HepG2 (cell line): Measurements from ENCODE around the gene AQP6. TPM values are rescaled to one million over a fixed set of nuclear protein-coding genes. Genes with fewer than 3 reads are reported as not detected.

ENCODE experiments used
- ATRX ChIP-seq: sonication (generic); formaldehyde crosslinking; IDR thresholded peaks from 2 replicates; pipeline ENCODE4 v1.4.0; 2020; ENCODE audit warnings: missing genetic modification reagents, borderline replicate concordance
- BHLHE40 ChIP-seq: IDR thresholded peaks from 2 replicates; pipeline ENCODE4 v1.6.1; 2011; ENCODE audit warnings: low read length, improper control_type of control experiment
- CREB1 ChIP-seq, 2 experiments: fragments of 450-650 bp in 1 of 2; IDR thresholded peaks; 2 replicates each; pipeline ENCODE4 v1.6.1; 2016 to 2017; ENCODE audit warnings: control low read depth in 1 of 2, mild to moderate bottlenecking in 1 of 2, missing compliant biosample characterization in 1 of 2, missing genetic modification characterization in 1 of 2
- EP300 ChIP-seq, 3 experiments: sonication (generic) in 1 of 3; formaldehyde crosslinking in 1 of 3; IDR thresholded peaks; 2 replicates each; pipeline versions ENCODE4 v1.5.1 to v1.6.1; 2011 to 2020; ENCODE audit warnings: low read depth in 2 of 3, low read length in 2 of 3, borderline replicate concordance in 1 of 3, improper control_type of control experiment in 1 of 3, mild to moderate bottlenecking in 1 of 3, missing genetic modification reagents in 1 of 3, moderate library complexity in 1 of 3
- FOXP1 ChIP-seq, 2 experiments: fragments of 450-650 bp in 1 of 2; IDR thresholded peaks; 2 replicates each; pipeline ENCODE4 v1.6.1; 2017 to 2018; ENCODE audit warnings: antibody characterized with exemption in 1 of 2
- GFI1 ChIP-seq: sonication (generic); formaldehyde crosslinking; IDR thresholded peaks from 2 replicates; pipeline ENCODE4 v1.5.0; 2020; ENCODE audit warnings: missing genetic modification reagents, mild to moderate bottlenecking, borderline replicate concordance
- NCOR1 ChIP-seq: fragments of 200-600 bp; sonication (generic); IDR thresholded peaks from 2 replicates; pipeline ENCODE4 v1.7.0; 2017; ENCODE audit warnings: antibody characterized with exemption, low read length, borderline replicate concordance
- ONECUT2 ChIP-seq: sonication (generic); formaldehyde crosslinking; IDR thresholded peaks from 2 replicates; pipeline ENCODE4 v1.4.0; 2020; ENCODE audit warnings: missing genetic modification reagents
- PAXIP1 ChIP-seq: sonication (generic); formaldehyde crosslinking; conservative IDR thresholded peaks from 2 replicates; pipeline ENCODE4 v1.4.0; 2020; ENCODE audit warnings: mild to moderate bottlenecking, missing genetic modification reagents, moderate library complexity
- RARA ChIP-seq: IDR thresholded peaks from 2 replicates; pipeline ENCODE4 v1.6.1; 2016; ENCODE audit warnings: missing genetic modification reagents, missing compliant biosample characterization
- SIX1 ChIP-seq: sonication (generic); formaldehyde crosslinking; IDR thresholded peaks from 2 replicates; pipeline ENCODE4 v1.4.0; 2020; ENCODE audit warnings: missing genetic modification reagents, borderline replicate concordance
- SOX6 ChIP-seq, 2 experiments: fragments of 450-650 bp in 1 of 2; sonication (generic) in 1 of 2; formaldehyde crosslinking in 1 of 2; IDR thresholded peaks; 2 replicates each; pipeline versions ENCODE4 v1.4.0 to v1.6.1; 2017 to 2020; ENCODE audit warnings: antibody characterized with exemption in 1 of 2, mild to moderate bottlenecking in 1 of 2, missing genetic modification reagents in 1 of 2
- TCF7 ChIP-seq: sonication (generic); IDR thresholded peaks from 2 replicates; pipeline ENCODE4 v1.6.1; 2016; ENCODE audit warnings: antibody characterized with exemption, low read depth
- ZBTB25 ChIP-seq: IDR thresholded peaks from 2 replicates; pipeline ENCODE4 v1.6.1; 2018; ENCODE audit warnings: missing genetic modification reagents
- ZNF12 ChIP-seq: sonication (generic); formaldehyde crosslinking; IDR thresholded peaks from 2 replicates; pipeline ENCODE4 v1.5.0; 2020; ENCODE audit warnings: missing genetic modification reagents
- ZNF263 ChIP-seq: sonication (generic); formaldehyde crosslinking; IDR thresholded peaks from 2 replicates; pipeline ENCODE4 v1.4.0; 2020; ENCODE audit warnings: missing genetic modification reagents
- ZNF3 ChIP-seq: IDR thresholded peaks from 2 replicates; pipeline ENCODE4 v1.7.0; 2017; ENCODE audit warnings: inconsistent platforms
- ZNF768 ChIP-seq: sonication (generic); formaldehyde crosslinking; IDR thresholded peaks from 2 replicates; pipeline ENCODE4 v1.4.0; 2020; ENCODE audit warnings: missing genetic modification reagents
- ZNF770 ChIP-seq: sonication (generic); formaldehyde crosslinking; IDR thresholded peaks from 2 replicates; pipeline ENCODE4 v1.5.0; 2020; ENCODE audit warnings: mild to moderate bottlenecking, missing genetic modification reagents
- ZNF891 ChIP-seq: sonication (generic); formaldehyde crosslinking; IDR thresholded peaks from 2 replicates; pipeline ENCODE4 v1.5.0; 2020; ENCODE audit warnings: mild to moderate bottlenecking, missing genetic modification reagents
- polyA plus RNA-seq, 8 experiments: library from polyadenylated mRNA; depleted of rRNA in 3 of 8; stranded (reverse) in 7 of 8; unstranded in 1 of 8; fragments of >200 nt; fragmentation: Illumina TruSeq in 4 of 8; extraction: Trizol in 4 of 8; gene quantifications; 2 replicates each; pipeline versions ENCODE4 v1.2.1 to v1.2.3, GENCODE V29; 2011 to 2016; ENCODE audit warnings: low read depth in 4 of 8, missing spikeins in 1 of 8, mixed read lengths in 1 of 8; ENCODE audit not compliant: insufficient read depth in 1 of 8
- total RNA-seq, 5 experiments: library from RNA; depleted of rRNA; stranded (reverse); fragments of >200 nt; fragmentation: Illumina TruSeq; extraction: Trizol; gene quantifications; 2 replicates each; pipeline ENCODE4 v1.2.3, GENCODE V29; 2016; ENCODE audit warnings: low read depth in 1 of 5

AQP6 gene
- total and polyA plus RNA-seq, 2 of the 13 experiments (the other 11 are each of a cell fraction or from before 2014, with no cell fraction given): 0.32 to 1.3 TPM

- TF ChIP-seq BHLHE40: no peak
- no peak for TF ChIP-seq ZNF768 (CRISPR knock-in tag)
- TF ChIP-seq ZNF891 (CRISPR knock-in tag): no peak
- TF ChIP-seq ZBTB25: no peak
- no peak for TF ChIP-seq SOX6 (IDR thresholded peaks at IDR 0.05)
- peak; percentile 47; the same call in 1 of the 2 replicates for TF ChIP-seq SOX6 (CRISPR knock-in tag; IDR thresholded peaks at IDR 0.05)
- no peak for TF ChIP-seq CREB1 (IDR thresholded peaks at IDR 0.05)
- no peak for TF ChIP-seq CREB1 (CRISPR knock-in tag; IDR thresholded peaks at IDR 0.05)
- no peak for TF ChIP-seq ZNF12
- TF ChIP-seq SIX1 (CRISPR knock-in tag): 0 out of 2 replicates have a peak, but pooled peaks have one; percentile 17
- no peak for TF ChIP-seq ATRX
- TF ChIP-seq TCF7: peak; percentile 84
- TF ChIP-seq ZNF770 (CRISPR knock-in tag): peak; percentile 74
- peak; percentile 53; the same call in 1 of the 2 replicates for TF ChIP-seq GFI1 (CRISPR knock-in tag)
- TF ChIP-seq ZNF263 (CRISPR knock-in tag): peak; percentile 51; the same call in 1 of the 2 replicates
- TF ChIP-seq EP300 (IDR thresholded peaks at IDR 0.05; ENCODE audit: low read depth in 2 of 2, low read length in 2 of 2): peak in 1 of 2 experiments; percentile 42; a peak in 1 of 4 replicates
- TF ChIP-seq EP300 (CRISPR knock-in tag; IDR thresholded peaks at IDR 0.05; ENCODE audit: borderline replicate concordance): no peak
- peak; percentile 66; the same call in 1 of the 2 replicates for TF ChIP-seq RARA (CRISPR knock-in tag)
- no peak for TF ChIP-seq ZNF3 (CRISPR knock-in tag)
- peak; percentile 68 for TF ChIP-seq PAXIP1 (CRISPR knock-in tag)
- TF ChIP-seq ONECUT2: peak; percentile 95
- no peak for TF ChIP-seq FOXP1 (IDR thresholded peaks at IDR 0.05)
- 0 out of 2 replicates have a peak, but pooled peaks have one; percentile 20 for TF ChIP-seq FOXP1 (CRISPR knock-in tag; IDR thresholded peaks at IDR 0.05)
- 0 out of 2 replicates have a peak, but pooled peaks have one; percentile 27 for TF ChIP-seq NCOR1
Measured at GRCh38 chr12:49980501-49981349, 8.0 kb downstream of the AQP6 start (continued).
